Gastrocnemius medialis (tissue), 4 donors: Measurements from ENCODE around the gene ACVRL1. TPM values are rescaled to one million over a fixed set of nuclear protein-coding genes. Genes with fewer than 3 reads are reported as not detected.
A peak's percentile ranks its signal among the peaks of the same experiment; 100 is the strongest.

Experiments used
- ATAC-seq, 2 donors: fragments of 150-250 bp; one replicate each; pipeline ENCODE4 v1.9.1; 2016
- DNase-seq, 2 donors: peaks; one replicate each; pipeline ENCODE4 v3.0.0-alpha.2; 2019
- H3K27ac ChIP-seq, 4 donors: fragments of 200-600 bp; sonication (generic); 1 replicate in 1 of 4; 2 replicates in 3 of 4; pipeline ENCODE4 v1.5.1; 2016 to 2018; ENCODE audit warnings: mild to moderate bottlenecking in 2 of 4, moderate library complexity in 1 of 4
- H3K27me3 ChIP-seq, 3 donors: fragments of 200-600 bp; sonication (generic) in 2 of 3; 1 replicate in 1 of 3; 2 replicates in 2 of 3; pipeline versions ENCODE4 v1.5.1 to v1.6.0; 2016 to 2019; ENCODE audit warnings: mild to moderate bottlenecking in 1 of 3, moderate library complexity in 1 of 3
- H3K36me3 ChIP-seq, 2 donors: fragments of 200-600 bp; sonication (generic) in 1 of 2; one replicate each; pipeline ENCODE4 v1.5.1; 2017 to 2018
- H3K4me1 ChIP-seq, 2 donors: fragments of 200-600 bp; sonication (generic) in 1 of 2; one replicate each; pipeline ENCODE4 v1.5.1; 2016 to 2017; ENCODE audit warnings: mild to moderate bottlenecking in 2 of 2
- H3K4me3 ChIP-seq, 4 donors: fragments of 200-600 bp; sonication (generic) in 3 of 4; 1 replicate in 1 of 4; 2 replicates in 3 of 4; pipeline ENCODE4 v1.5.1; 2016 to 2019; ENCODE audit warnings: mild to moderate bottlenecking in 2 of 4
- H3K9me3 ChIP-seq, 3 donors: fragments of 200-600 bp; sonication (generic) in 2 of 3; 1 replicate in 1 of 3; 2 replicates in 2 of 3; pipeline ENCODE4 v1.5.1; 2016 to 2019
- POLR2A ChIP-seq, 2 donors: fragments of 450-650 bp; IDR thresholded peaks; one replicate each; pipeline ENCODE4 v1.6.1; 2017; ENCODE audit warnings: antibody characterized with exemption in 2 of 2, mild to moderate bottlenecking in 2 of 2, moderate library complexity in 2 of 2
- in situ Hi-C, 4 donors: fragments of 200-750 bp; cut with MboI; loops; one replicate each; pipeline versions ENCODE4 v1.15.0 to v1.8.0; 2017; ENCODE audit warnings: low sequenced_read_pairs in 4 of 4
- intact Hi-C: fragments of 100-400 bp; cut with DNase I; formaldehyde crosslinking; loops from one replicate; pipeline ENCODE4 v1.15.1; 2023; ENCODE audit warnings: low total_unique reads
- total RNA-seq, 4 donors: library from RNA; depleted of rRNA; stranded (reverse); fragments of >200 nt; gene quantifications; one replicate each; pipeline versions ENCODE4 v1.1.0 to v1.2.3, GENCODE V29; 2016
- TF ChIP-seq, protein P1 (sequence below), 5 experiments: fragments of 450-650 bp in 3 of 5; fragments of 200-600 bp in 2 of 5; sonication (generic) in 2 of 5; IDR thresholded peaks in 4 of 5; conservative IDR thresholded peaks in 1 of 5; 1 replicate in 4 of 5; 2 replicates in 1 of 5; pipeline ENCODE4 v1.5.1; 2016 to 2019; ENCODE audit warnings: antibody characterized with exemption in 5 of 5, mild to moderate bottlenecking in 3 of 5, moderate library complexity in 3 of 5

The ACVRL1 gene
- total RNA-seq, 4 donors from 2014 or later, result 37.1 to 53.5 (median 43.3) TPM

GRCh38 chr12:51970904-51971646, 63.8 kb downstream of the ACVRL1 start:
- in situ Hi-C loops, result loop anchor here in 3 of 4 donors (10.0 kb wide), 2 partner anchors 46 to 76 kb away; no protein-coding TSS in a partner anchor
- no peak overlapping the region for H3K4me3 ChIP-seq
- DNase-seq (no peak), ATAC-seq (no peak)
- no peak overlapping the region for H3K27ac ChIP-seq
- peaks cover 0 to 12% of the 10 kb centered on the region in 2 donors for H3K36me3 ChIP-seq
- TF ChIP-seq, protein P1, sequence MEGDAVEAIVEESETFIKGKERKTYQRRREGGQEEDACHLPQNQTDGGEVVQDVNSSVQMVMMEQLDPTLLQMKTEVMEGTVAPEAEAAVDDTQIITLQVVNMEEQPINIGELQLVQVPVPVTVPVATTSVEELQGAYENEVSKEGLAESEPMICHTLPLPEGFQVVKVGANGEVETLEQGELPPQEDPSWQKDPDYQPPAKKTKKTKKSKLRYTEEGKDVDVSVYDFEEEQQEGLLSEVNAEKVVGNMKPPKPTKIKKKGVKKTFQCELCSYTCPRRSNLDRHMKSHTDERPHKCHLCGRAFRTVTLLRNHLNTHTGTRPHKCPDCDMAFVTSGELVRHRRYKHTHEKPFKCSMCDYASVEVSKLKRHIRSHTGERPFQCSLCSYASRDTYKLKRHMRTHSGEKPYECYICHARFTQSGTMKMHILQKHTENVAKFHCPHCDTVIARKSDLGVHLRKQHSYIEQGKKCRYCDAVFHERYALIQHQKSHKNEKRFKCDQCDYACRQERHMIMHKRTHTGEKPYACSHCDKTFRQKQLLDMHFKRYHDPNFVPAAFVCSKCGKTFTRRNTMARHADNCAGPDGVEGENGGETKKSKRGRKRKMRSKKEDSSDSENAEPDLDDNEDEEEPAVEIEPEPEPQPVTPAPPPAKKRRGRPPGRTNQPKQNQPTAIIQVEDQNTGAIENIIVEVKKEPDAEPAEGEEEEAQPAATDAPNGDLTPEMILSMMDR (IDR thresholded peaks at IDR 0.05 in 4 of 5, conservative IDR thresholded peaks at IDR 0.05 in 1 of 5), result no peak
- peaks cover 38 to 43% of the 10 kb centered on the region in 2 donors for H3K4me1 ChIP-seq
- intact Hi-C loops, result no loop called here
- no peaks in the 10 kb centered on the region for H3K27me3 ChIP-seq
- no peaks in the 10 kb centered on the region for H3K9me3 ChIP-seq

GRCh38 chr12:51971679-51972421, 64.5 kb downstream of the ACVRL1 start:
- H3K9me3 ChIP-seq, result no peaks in the 10 kb centered on the region
- TF ChIP-seq, protein P1 (IDR thresholded peaks at IDR 0.05 in 4 of 5, conservative IDR thresholded peaks at IDR 0.05 in 1 of 5), result no peak
- TF ChIP-seq POLR2A (IDR thresholded peaks at IDR 0.05), result no peak
- no peak overlapping the region for H3K4me3 ChIP-seq
- intact Hi-C loops, result no loop called here
- DNase-seq (no peak), ATAC-seq (no peak)
- peak overlapping the region in 1 of 4 donors; percentile 38 for H3K27ac ChIP-seq
- in situ Hi-C loops, result loop anchor here in 3 of 4 donors (10.0 kb wide), 2 partner anchors 47 to 77 kb away; no protein-coding TSS in a partner anchor
- H3K4me1 ChIP-seq, result peaks cover 38 to 43% of the 10 kb centered on the region in 2 donors
- peaks cover 0 to 20% of the 10 kb centered on the region in 2 donors for H3K36me3 ChIP-seq
- no peaks in the 10 kb centered on the region for H3K27me3 ChIP-seq

GRCh38 chr12:51972422-51972812, 65.1 kb downstream of the ACVRL1 start:
- Histone ChIP-seq H3K4me3 (no peak overlapping the region), H3K27me3 (no peaks in the 10 kb centered on the region), H3K9me3 (no peaks in the 10 kb centered on the region), H3K27ac (peak overlapping the region in 2 of 4 donors; percentile 38 to 42), H3K4me1 (peaks cover 38 to 43% of the 10 kb centered on the region in 2 donors), H3K36me3 (peaks cover 0 to 25% of the 10 kb centered on the region in 2 donors)
- no peak for TF ChIP-seq POLR2A (IDR thresholded peaks at IDR 0.05)
- TF ChIP-seq, protein P1 (IDR thresholded peaks at IDR 0.05 in 4 of 5, conservative IDR thresholded peaks at IDR 0.05 in 1 of 5), result no peak
- ATAC-seq, result no peak
- intact Hi-C loops, result no loop called here
- DNase-seq, result no peak
- in situ Hi-C loops, result loop anchor here in 3 of 4 donors (10.0 kb wide), 2 partner anchors 48 to 78 kb away; no protein-coding TSS in a partner anchor

GRCh38 chr12:51972849-51973273, 65.6 kb downstream of the ACVRL1 start:
- Histone ChIP-seq H3K36me3 (peaks cover 0 to 27% of the 10 kb centered on the region in 2 donors), H3K27ac (peak overlapping the region in 3 of 4 donors; percentile 38 to 42 (median 39)), H3K9me3 (no peaks in the 10 kb centered on the region), H3K27me3 (no peaks in the 10 kb centered on the region), H3K4me1 (peaks cover 38 to 42% of the 10 kb centered on the region in 2 donors), H3K4me3 (no peak overlapping the region)
- DNase-seq (peak in 1 of 2 donors; percentile 32), ATAC-seq (peak; percentile 32 to 36)
- intact Hi-C loops, result no loop called here
- TF ChIP-seq, protein P1 (IDR thresholded peaks at IDR 0.05 in 4 of 5, conservative IDR thresholded peaks at IDR 0.05 in 1 of 5), result no peak
- TF ChIP-seq POLR2A (IDR thresholded peaks at IDR 0.05), result no peak
- in situ Hi-C loops, result loop anchor here in 3 of 4 donors (10.0 kb wide), 2 partner anchors 48 to 78 kb away; no protein-coding TSS in a partner anchor

Other genes with a start within 250 kb of the ACVRL1 start
- under 1 TPM in 2 of 4 donors, not detected in 2; 0.07 to 0.25 TPM for gene FIGNL2, start 58.8 kb upstream of the ACVRL1 start, total RNA-seq
- not detected for gene ANKRD33, start 19.4 kb upstream of the ACVRL1 start, total RNA-seq
- 10 to 100 TPM in 3 of 4 donors, 1 to 10 TPM in 1; 8.7 to 15.9 (median 10.1) TPM for gene ACVR1B, start 44.2 kb downstream of the ACVRL1 start, total RNA-seq
- 10 to 100 TPM in 2 of 4 donors, 1 to 10 TPM in 2; 9.3 to 14.9 (median 11.8) TPM for gene TAMALIN, start 99.4 kb downstream of the ACVRL1 start, total RNA-seq
- 100 to 1,000 TPM in 2 of 4 donors, 10 to 100 TPM in 2; 36.3 to 248 (median 90.1) TPM for gene NR4A1, start 143.9 kb downstream of the ACVRL1 start, total RNA-seq
- 10 to 100 TPM; 23.3 to 49.4 (median 37.3) TPM for gene ATG101, start 162.5 kb downstream of the ACVRL1 start, total RNA-seq
- gene SMIM41, start 172.2 kb downstream of the ACVRL1 start, total RNA-seq, result not detected